Measurements from ENCODE around the gene PLCD4. TPM values are rescaled to one million over a fixed set of nuclear protein-coding genes. Genes with fewer than 3 reads are reported as not detected.

PLCD4 gene
- total RNA-seq, 1 donor = 0.21 TPM

DNA sequence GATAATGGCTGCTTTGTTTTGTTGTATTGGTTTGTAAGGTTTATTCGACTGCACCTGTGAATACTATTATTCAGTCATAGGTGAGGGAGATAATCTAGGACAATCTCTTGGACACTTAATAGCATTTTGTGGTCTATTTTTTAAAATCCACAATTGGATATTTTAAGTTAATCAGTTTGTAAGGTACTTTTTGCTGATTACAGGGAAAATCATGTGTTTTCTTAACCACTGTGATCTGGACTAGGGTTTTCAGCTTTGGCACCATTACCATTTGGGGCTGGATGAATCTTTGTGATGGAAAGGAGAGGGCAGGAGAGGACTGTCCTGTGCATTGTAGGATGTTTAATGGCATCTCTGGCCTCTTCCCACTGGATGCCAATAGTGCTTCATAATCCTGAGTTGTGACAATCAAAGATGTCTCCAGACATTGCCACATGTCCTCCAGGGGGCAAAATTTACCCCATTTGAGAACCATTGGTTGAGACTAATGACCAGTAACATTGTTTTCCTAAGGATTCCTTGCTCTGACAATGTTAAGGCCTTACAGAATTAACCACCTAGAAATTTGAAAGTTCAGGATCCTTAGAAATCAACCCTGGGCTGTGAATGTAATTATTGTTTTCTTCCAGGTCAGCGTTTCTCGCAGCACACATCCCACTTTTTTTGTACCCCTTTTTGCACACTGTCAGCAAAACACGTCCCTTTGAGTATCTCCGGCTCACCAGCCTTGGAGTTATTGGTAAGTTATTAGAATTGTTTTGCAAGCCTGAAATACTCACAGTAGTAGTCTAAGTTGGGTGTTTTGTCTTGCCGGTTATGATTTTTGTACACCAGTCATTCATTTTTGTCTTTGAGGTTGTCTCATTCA lies 23.5 kb upstream of the PLCD4 start:
- H3K4me3 ChIP-seq (ENCODE audit: low read length) = no peak overlapping the region
- H3K27me3 ChIP-seq (ENCODE audit: insufficient read depth, low read length) = no peaks in the 10 kb centered on the region
- H3K9me3 ChIP-seq (ENCODE audit: low read depth, low read length) = no peaks in the 10 kb centered on the region
- no peaks in the 10 kb centered on the region for H3K4me1 ChIP-seq (ENCODE audit: insufficient read depth, low read length)

DNA sequence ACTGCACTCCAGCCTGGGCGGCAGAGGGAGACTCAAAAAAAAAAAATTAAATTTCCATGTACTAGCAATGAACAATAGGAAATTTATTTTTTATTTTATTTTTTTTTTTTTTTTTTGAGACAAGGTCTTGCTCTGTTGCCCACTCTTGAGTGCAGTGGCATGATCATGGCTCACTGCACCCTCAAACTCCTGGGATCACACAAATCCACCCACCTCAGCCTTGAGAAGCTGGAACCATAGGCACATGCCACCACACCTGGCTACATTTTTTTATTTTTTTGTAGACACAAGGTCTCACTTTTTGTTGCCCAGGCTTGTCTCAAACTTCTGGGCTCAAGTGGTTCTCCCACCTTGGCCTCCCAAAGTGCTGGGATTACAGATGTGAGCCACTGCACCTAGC lies 22.2 kb upstream of the PLCD4 start:
- Histone ChIP-seq H3K9me3 (ENCODE audit: low read depth, low read length) (no peaks in the 10 kb centered on the region), H3K4me1 (ENCODE audit: insufficient read depth, low read length) (no peaks in the 10 kb centered on the region), H3K27me3 (ENCODE audit: insufficient read depth, low read length) (no peaks in the 10 kb centered on the region), H3K4me3 (ENCODE audit: low read length) (no peak overlapping the region)

DNA sequence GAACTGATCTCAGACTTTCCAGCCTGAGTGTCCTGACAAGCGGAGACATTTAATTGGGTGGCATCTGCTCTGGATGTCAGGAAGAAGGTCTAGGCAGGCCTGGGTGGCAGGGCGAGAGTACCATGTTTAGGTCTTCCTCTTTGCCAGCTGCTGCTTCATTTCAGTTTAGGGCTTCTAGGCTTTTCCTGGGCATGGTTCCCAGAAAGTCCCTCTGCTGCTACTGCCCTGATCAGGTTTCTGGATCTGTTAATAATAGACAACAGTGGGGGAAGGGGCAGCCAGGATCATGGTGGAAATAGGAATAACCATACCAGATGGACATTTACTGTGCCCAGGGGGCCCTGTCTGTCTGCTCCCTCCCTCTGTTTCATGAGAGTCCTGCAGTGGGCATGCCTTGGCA lies 2.3 kb upstream of the PLCD4 start:
- H3K27me3 ChIP-seq (ENCODE audit: insufficient read depth, low read length) = no peaks in the 10 kb centered on the region
- H3K4me1 ChIP-seq (ENCODE audit: insufficient read depth, low read length) = no peaks in the 10 kb centered on the region
- H3K9me3 ChIP-seq (ENCODE audit: low read depth, low read length) = no peaks in the 10 kb centered on the region
- no peak overlapping the region for H3K4me3 ChIP-seq (ENCODE audit: low read length)

- H3K4me1 ChIP-seq (ENCODE audit: insufficient read depth, low read length) = no peaks in the 10 kb centered on the region
- no peak overlapping the region for H3K4me3 ChIP-seq (ENCODE audit: low read length)
- no peaks in the 10 kb centered on the region for H3K27me3 ChIP-seq (ENCODE audit: insufficient read depth, low read length)
- H3K9me3 ChIP-seq (ENCODE audit: low read depth, low read length) = no peaks in the 10 kb centered on the region
Measured at GRCh38 chr2:218615868-218616315, 8.2 kb downstream of the PLCD4 start.

- Histone ChIP-seq H3K4me1 (ENCODE audit: insufficient read depth, low read length) (peaks cover 8% of the 10 kb centered on the region), H3K4me3 (ENCODE audit: low read length) (no peak overlapping the region), H3K27me3 (ENCODE audit: insufficient read depth, low read length) (no peaks in the 10 kb centered on the region), H3K9me3 (ENCODE audit: low read depth, low read length) (no peaks in the 10 kb centered on the region)
Measured at GRCh38 chr2:218618102-218618860, 10.6 kb downstream of the PLCD4 start.

DNA sequence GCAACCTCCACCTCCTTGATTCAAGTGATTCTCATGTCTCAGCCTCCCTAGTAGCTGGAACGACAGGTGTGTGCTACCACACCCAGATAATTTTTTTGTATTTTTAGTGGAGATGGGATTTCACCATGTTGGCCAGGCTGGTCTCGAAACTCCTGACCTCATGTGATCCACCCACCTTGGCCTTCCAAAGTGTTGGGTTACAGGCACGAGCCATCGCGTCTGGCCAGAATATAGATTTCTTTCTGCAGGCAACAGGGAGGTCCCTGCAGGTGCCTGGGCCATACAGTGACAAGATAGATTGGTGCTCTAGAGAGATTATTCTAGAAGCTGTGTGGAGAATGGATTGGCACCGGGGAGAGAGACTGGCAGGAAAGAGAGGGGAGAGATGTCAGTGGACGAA lies 13.3 kb downstream of the PLCD4 start:
- H3K9me3 ChIP-seq (ENCODE audit: low read depth, low read length) = no peaks in the 10 kb centered on the region

DNA sequence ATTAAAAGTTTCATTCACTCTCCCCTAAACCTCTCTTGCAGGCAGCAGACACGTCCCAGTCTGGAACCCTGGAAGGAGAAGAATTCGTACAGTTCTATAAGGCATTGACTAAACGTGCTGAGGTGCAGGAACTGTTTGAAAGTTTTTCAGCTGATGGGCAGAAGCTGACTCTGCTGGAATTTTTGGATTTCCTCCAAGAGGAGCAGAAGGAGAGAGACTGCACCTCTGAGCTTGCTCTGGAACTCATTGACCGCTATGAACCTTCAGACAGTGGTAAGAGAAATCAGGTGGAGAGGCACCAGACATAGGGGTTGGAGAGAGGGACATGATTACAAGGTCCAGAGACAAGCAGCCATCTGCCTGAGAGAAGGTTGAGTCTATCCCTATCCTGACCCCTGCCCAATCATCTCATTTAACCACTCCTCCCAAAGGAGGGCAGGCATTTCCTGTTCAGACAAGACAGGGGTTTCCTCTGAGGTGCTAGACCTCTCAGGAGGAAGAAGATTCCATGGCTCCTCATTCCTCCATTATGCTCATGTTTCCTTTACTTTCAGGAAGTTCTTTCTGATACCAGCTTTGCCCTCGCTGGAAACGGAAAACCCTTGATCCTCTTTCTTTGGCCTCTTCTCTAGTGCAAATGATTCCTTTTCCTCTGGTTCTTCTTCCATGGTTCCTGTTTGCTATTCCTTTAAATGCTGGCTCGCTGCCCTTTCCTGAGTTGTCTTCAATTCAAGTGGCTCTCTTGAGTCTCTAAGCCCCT lies 15.1 kb downstream of the PLCD4 start:
- Histone ChIP-seq H3K27me3 (ENCODE audit: insufficient read depth, low read length) (no peaks in the 10 kb centered on the region), H3K4me3 (ENCODE audit: low read length) (no peak overlapping the region), H3K9me3 (ENCODE audit: low read depth, low read length) (no peaks in the 10 kb centered on the region), H3K4me1 (ENCODE audit: insufficient read depth, low read length) (peaks cover 10% of the 10 kb centered on the region)

More for the DNA sequence above, 13.3 kb downstream of the PLCD4 start:
- Histone ChIP-seq H3K4me3 (ENCODE audit: low read length) (no peak overlapping the region), H3K27me3 (ENCODE audit: insufficient read depth, low read length) (no peaks in the 10 kb centered on the region), H3K4me1 (ENCODE audit: insufficient read depth, low read length) (peaks cover 10% of the 10 kb centered on the region)

- H3K4me1 ChIP-seq (ENCODE audit: insufficient read depth, low read length) = peaks cover 10% of the 10 kb centered on the region
- H3K9me3 ChIP-seq (ENCODE audit: low read depth, low read length) = no peaks in the 10 kb centered on the region
- no peak overlapping the region for H3K4me3 ChIP-seq (ENCODE audit: low read length)
- H3K27me3 ChIP-seq (ENCODE audit: insufficient read depth, low read length) = no peaks in the 10 kb centered on the region
Measured at GRCh38 chr2:218623366-218623705, 15.6 kb downstream of the PLCD4 start.

- peaks cover 10% of the 10 kb centered on the region for H3K4me1 ChIP-seq (ENCODE audit: insufficient read depth, low read length)
- H3K27me3 ChIP-seq (ENCODE audit: insufficient read depth, low read length) = no peaks in the 10 kb centered on the region
- H3K4me3 ChIP-seq (ENCODE audit: low read length) = no peak overlapping the region
- no peaks in the 10 kb centered on the region for H3K9me3 ChIP-seq (ENCODE audit: low read depth, low read length)
Measured at GRCh38 chr2:218626369-218626768, 18.7 kb downstream of the PLCD4 start.

DNA sequence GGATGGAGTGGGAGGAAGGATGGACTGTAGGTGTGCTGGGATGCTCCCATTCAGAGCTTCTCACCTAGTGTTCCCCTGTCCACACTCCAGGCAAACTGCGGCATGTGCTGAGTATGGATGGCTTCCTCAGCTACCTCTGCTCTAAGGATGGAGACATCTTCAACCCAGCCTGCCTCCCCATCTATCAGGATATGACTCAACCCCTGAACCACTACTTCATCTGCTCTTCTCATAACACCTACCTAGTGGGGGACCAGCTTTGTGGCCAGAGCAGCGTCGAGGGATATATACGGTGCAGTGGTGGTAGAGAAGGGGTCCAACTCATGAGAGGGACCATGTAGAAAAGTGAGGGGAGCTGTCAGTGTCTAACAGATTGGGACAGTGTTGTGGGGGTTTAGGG lies 20.2 kb downstream of the PLCD4 start:
- no peaks in the 10 kb centered on the region for H3K9me3 ChIP-seq (ENCODE audit: low read depth, low read length)
- H3K4me3 ChIP-seq (ENCODE audit: low read length) = no peak overlapping the region
- H3K27me3 ChIP-seq (ENCODE audit: insufficient read depth, low read length) = no peaks in the 10 kb centered on the region
- H3K4me1 ChIP-seq (ENCODE audit: insufficient read depth, low read length) = peaks cover 5% of the 10 kb centered on the region

- Histone ChIP-seq H3K4me1 (ENCODE audit: insufficient read depth, low read length) (no peaks in the 10 kb centered on the region), H3K27me3 (ENCODE audit: insufficient read depth, low read length) (no peaks in the 10 kb centered on the region), H3K9me3 (ENCODE audit: low read depth, low read length) (no peaks in the 10 kb centered on the region), H3K4me3 (ENCODE audit: low read length) (no peak overlapping the region)
Measured at GRCh38 chr2:218631837-218632236, 24.1 kb downstream of the PLCD4 start.

DNA sequence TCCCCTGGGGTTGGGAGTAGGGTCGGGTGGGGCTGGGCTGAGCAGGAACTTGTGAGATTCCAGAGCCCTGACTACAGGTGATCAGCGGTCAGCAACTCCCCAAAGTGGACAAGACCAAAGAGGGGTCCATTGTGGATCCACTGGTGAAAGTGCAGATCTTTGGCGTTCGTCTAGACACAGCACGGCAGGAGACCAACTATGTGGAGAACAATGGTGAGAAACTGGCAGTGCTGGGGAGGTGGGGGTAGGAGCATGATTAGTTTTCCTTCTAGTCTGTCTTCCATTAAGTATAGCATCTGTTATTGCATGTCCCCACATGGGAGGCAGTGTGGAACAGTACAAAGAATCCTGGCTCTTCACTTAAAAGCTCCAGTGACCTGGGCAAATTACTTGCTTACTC lies 28.0 kb downstream of the PLCD4 start:
- H3K4me1 ChIP-seq (ENCODE audit: insufficient read depth, low read length) = no peaks in the 10 kb centered on the region
- H3K9me3 ChIP-seq (ENCODE audit: low read depth, low read length) = no peaks in the 10 kb centered on the region
- H3K27me3 ChIP-seq (ENCODE audit: insufficient read depth, low read length) = no peaks in the 10 kb centered on the region
- H3K4me3 ChIP-seq (ENCODE audit: low read length) = no peak overlapping the region

DNA sequence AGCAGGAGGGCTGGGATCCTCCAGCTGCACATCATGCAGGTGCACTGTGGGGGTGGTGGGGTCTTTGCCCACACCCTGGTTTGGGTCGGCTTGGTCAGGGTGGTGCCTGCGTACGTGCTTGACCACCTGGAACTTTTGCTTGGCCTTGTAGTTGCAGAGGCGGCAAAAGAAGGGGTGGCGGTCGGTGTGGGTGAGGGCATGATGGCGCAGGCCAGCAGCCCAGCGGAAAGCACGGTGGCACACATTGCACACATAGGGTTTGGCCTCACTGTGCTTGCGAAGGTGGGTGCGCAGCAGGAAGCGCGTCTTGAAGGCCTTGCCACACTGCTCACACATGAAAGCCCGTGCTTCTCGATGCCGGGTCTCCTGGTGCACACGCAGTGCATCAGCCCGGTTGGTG lies 30.7 kb downstream of the PLCD4 start:
- Histone ChIP-seq H3K4me1 (ENCODE audit: insufficient read depth, low read length) (no peaks in the 10 kb centered on the region), H3K27me3 (ENCODE audit: insufficient read depth, low read length) (no peaks in the 10 kb centered on the region), H3K9me3 (ENCODE audit: low read depth, low read length) (no peaks in the 10 kb centered on the region), H3K4me3 (ENCODE audit: low read length) (no peak overlapping the region)

DNA sequence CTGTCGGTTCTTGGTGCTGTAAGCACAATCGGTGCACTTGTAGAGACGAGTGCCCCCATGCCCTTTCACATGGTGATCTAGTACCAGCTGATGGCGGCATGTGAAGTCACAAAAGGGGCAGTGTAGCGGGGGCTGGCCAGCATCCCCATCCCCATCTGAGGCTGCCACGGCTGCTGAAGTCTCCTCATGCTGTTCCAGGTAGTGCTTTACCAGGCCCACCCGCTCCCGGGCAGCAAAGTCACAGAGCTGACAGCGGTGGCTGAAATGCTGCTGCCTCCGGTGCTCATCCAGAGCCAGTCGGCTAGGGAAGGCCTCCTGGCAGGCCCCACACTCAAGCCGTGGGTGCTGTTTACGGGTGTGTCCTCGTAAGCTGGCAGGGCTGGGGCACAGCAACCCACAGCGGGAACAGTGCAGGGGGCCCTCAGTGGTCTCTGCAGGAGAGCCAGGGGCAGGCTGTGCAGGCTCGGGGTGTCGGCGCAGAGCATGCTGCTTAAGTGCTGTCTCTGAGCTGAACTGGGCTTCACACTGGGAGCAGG lies 34.5 kb downstream of the PLCD4 start:
- H3K9me3 ChIP-seq (ENCODE audit: low read depth, low read length) = no peaks in the 10 kb centered on the region
- H3K27me3 ChIP-seq (ENCODE audit: insufficient read depth, low read length) = no peaks in the 10 kb centered on the region
- no peak overlapping the region for H3K4me3 ChIP-seq (ENCODE audit: low read length)
- no peaks in the 10 kb centered on the region for H3K4me1 ChIP-seq (ENCODE audit: insufficient read depth, low read length)

DNA sequence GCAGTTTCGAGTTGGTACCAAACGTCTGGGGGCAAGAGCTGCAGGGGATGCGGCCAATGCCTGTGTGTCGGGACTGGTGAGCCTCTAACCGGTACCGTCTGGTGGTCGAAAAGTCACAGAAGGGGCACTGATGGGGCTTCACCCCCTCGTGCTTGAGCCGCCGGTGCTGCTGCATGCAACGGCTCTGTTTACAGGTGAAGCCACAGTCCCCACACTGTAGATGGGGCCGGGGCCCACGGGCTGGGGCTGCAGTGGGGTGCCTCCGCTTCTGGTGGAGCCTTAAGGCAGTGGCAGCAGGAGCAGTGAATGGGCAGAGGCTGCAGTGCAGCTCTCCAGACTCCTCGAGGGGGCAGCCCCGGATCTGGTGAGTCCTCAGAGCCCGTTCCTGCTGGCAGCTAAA lies 35.1 kb downstream of the PLCD4 start:
- H3K4me3 ChIP-seq (ENCODE audit: low read length) = no peak overlapping the region
- H3K27me3 ChIP-seq (ENCODE audit: insufficient read depth, low read length) = no peaks in the 10 kb centered on the region
- H3K4me1 ChIP-seq (ENCODE audit: insufficient read depth, low read length) = no peaks in the 10 kb centered on the region
- H3K9me3 ChIP-seq (ENCODE audit: low read depth, low read length) = no peaks in the 10 kb centered on the region

All from mononuclear cell (primary cell).